ENCODE data around the gene MPV17. TPM values are rescaled to one million over a fixed set of nuclear protein-coding genes. Genes with fewer than 3 reads are reported as not detected.

Gene MPV17
- total and polyA plus RNA-seq, 9 of the 15 experiments (the other 6 are each of a cell fraction or from before 2014, with no cell fraction given): 54.7 to 140 (median 70.2) TPM

DNA sequence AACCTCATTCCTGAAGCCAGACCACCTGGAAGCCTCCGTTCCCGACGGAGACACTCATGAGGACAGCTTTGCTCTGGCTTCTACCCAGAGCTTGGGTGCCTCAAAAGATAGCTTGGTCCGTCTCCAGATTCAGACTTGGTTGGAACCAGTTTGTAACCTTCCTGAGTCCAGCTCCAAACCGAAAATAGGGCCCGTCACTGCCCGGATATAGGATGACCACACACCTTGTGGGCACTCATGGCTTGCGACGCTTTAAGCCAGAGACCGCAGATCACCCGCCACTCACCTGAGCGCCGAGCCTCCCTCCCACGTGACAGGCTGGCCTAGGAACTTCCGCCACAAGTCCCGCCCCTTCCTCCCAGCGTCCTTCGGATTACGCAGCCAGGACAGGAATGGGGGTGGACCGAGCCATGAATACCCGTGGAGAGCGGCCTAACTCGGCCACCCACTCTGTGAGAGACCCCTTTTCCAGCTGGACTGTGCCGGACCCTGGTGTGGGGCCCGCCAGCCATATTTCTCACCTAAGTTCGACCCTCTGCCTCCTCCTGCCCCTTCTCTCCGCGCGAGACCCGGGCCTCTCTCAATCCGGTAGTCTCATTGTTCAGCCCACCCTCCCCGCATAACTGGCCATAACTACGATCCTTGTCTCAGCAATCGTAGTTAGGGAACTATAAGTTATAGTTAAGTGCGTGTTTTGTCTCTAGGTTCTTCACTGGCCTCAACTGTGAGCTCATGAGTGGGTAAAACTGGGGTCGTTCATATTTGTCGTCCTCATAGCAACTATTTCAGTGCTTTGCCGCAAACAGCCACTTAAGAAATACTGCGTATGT, at the start of gene MPV17 (continued):
- TF ChIP-seq, protein P1, sequence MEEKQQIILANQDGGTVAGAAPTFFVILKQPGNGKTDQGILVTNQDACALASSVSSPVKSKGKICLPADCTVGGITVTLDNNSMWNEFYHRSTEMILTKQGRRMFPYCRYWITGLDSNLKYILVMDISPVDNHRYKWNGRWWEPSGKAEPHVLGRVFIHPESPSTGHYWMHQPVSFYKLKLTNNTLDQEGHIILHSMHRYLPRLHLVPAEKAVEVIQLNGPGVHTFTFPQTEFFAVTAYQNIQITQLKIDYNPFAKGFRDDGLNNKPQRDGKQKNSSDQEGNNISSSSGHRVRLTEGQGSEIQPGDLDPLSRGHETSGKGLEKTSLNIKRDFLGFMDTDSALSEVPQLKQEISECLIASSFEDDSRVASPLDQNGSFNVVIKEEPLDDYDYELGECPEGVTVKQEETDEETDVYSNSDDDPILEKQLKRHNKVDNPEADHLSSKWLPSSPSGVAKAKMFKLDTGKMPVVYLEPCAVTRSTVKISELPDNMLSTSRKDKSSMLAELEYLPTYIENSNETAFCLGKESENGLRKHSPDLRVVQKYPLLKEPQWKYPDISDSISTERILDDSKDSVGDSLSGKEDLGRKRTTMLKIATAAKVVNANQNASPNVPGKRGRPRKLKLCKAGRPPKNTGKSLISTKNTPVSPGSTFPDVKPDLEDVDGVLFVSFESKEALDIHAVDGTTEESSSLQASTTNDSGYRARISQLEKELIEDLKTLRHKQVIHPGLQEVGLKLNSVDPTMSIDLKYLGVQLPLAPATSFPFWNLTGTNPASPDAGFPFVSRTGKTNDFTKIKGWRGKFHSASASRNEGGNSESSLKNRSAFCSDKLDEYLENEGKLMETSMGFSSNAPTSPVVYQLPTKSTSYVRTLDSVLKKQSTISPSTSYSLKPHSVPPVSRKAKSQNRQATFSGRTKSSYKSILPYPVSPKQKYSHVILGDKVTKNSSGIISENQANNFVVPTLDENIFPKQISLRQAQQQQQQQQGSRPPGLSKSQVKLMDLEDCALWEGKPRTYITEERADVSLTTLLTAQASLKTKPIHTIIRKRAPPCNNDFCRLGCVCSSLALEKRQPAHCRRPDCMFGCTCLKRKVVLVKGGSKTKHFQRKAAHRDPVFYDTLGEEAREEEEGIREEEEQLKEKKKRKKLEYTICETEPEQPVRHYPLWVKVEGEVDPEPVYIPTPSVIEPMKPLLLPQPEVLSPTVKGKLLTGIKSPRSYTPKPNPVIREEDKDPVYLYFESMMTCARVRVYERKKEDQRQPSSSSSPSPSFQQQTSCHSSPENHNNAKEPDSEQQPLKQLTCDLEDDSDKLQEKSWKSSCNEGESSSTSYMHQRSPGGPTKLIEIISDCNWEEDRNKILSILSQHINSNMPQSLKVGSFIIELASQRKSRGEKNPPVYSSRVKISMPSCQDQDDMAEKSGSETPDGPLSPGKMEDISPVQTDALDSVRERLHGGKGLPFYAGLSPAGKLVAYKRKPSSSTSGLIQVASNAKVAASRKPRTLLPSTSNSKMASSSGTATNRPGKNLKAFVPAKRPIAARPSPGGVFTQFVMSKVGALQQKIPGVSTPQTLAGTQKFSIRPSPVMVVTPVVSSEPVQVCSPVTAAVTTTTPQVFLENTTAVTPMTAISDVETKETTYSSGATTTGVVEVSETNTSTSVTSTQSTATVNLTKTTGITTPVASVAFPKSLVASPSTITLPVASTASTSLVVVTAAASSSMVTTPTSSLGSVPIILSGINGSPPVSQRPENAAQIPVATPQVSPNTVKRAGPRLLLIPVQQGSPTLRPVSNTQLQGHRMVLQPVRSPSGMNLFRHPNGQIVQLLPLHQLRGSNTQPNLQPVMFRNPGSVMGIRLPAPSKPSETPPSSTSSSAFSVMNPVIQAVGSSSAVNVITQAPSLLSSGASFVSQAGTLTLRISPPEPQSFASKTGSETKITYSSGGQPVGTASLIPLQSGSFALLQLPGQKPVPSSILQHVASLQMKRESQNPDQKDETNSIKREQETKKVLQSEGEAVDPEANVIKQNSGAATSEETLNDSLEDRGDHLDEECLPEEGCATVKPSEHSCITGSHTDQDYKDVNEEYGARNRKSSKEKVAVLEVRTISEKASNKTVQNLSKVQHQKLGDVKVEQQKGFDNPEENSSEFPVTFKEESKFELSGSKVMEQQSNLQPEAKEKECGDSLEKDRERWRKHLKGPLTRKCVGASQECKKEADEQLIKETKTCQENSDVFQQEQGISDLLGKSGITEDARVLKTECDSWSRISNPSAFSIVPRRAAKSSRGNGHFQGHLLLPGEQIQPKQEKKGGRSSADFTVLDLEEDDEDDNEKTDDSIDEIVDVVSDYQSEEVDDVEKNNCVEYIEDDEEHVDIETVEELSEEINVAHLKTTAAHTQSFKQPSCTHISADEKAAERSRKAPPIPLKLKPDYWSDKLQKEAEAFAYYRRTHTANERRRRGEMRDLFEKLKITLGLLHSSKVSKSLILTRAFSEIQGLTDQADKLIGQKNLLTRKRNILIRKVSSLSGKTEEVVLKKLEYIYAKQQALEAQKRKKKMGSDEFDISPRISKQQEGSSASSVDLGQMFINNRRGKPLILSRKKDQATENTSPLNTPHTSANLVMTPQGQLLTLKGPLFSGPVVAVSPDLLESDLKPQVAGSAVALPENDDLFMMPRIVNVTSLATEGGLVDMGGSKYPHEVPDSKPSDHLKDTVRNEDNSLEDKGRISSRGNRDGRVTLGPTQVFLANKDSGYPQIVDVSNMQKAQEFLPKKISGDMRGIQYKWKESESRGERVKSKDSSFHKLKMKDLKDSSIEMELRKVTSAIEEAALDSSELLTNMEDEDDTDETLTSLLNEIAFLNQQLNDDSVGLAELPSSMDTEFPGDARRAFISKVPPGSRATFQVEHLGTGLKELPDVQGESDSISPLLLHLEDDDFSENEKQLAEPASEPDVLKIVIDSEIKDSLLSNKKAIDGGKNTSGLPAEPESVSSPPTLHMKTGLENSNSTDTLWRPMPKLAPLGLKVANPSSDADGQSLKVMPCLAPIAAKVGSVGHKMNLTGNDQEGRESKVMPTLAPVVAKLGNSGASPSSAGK (IDR thresholded peaks at IDR 0.05): peak; percentile 43
- TF ChIP-seq HDAC3 (IDR thresholded peaks at IDR 0.05; ENCODE audit: borderline replicate concordance, partially characterized antibody) (no peak), HSF4 (CRISPR knock-in tag; IDR thresholded peaks at IDR 0.05; ENCODE audit: borderline replicate concordance) (no peak), ESRRA (IDR thresholded peaks at IDR 0.05; ENCODE audit: borderline replicate concordance, low read depth) (peak; percentile 81), ZNF408 (CRISPR knock-in tag; IDR thresholded peaks at IDR 0.05; ENCODE audit: low read depth) (no peak), ATF2 (CRISPR knock-in tag; IDR thresholded peaks at IDR 0.05) (no peak), NR2F6 (CRISPR knock-in tag; IDR thresholded peaks at IDR 0.05) (peak; percentile 10; the same call in 1 of the 2 replicates), CBFA2T3 (IDR thresholded peaks at IDR 0.05) (no peak), PRPF4 (IDR thresholded peaks at IDR 0.05; ENCODE audit: insufficient read depth, low read depth, low read length, poor library complexity, severe bottlenecking) (no peak), CAMTA2 (CRISPR knock-in tag; conservative IDR thresholded peaks at IDR 0.05) (0 out of 2 replicates have a peak, but pooled peaks have one; percentile 79), EHMT2 (IDR thresholded peaks at IDR 0.05) (no peak), U2AF1 (optimal IDR thresholded peaks at IDR 0.05; ENCODE audit: low read depth, low read length) (no peak)
- TF ChIP-seq, protein P2, sequence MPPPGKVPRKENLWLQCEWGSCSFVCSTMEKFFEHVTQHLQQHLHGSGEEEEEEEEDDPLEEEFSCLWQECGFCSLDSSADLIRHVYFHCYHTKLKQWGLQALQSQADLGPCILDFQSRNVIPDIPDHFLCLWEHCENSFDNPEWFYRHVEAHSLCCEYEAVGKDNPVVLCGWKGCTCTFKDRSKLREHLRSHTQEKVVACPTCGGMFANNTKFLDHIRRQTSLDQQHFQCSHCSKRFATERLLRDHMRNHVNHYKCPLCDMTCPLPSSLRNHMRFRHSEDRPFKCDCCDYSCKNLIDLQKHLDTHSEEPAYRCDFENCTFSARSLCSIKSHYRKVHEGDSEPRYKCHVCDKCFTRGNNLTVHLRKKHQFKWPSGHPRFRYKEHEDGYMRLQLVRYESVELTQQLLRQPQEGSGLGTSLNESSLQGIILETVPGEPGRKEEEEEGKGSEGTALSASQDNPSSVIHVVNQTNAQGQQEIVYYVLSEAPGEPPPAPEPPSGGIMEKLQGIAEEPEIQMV (tag; conservative IDR thresholded peaks at IDR 0.05; ENCODE audit: low read depth): no peak

All from K562 (cell line).